GM06990 (cell line): Measurements from ENCODE around the gene LRRN4CL.

ENCODE experiments used
- DNase-seq: peaks from one replicate; pipeline ENCODE4 v3.0.0-alpha.2; 2011; ENCODE audit not compliant: insufficient read length; ENCODE audit errors: extremely low read depth
- H3K27me3 ChIP-seq: replicated peaks from 2 replicates; pipeline ENCODE4 v1.6.0; 2011; ENCODE audit warnings: low read length; ENCODE audit not compliant: control insufficient read depth, insufficient read depth
- H3K36me3 ChIP-seq: 2 replicates; pipeline ENCODE4 v1.5.1; 2011; ENCODE audit warnings: low read length; ENCODE audit not compliant: control insufficient read depth, insufficient read depth
- H3K4me3 ChIP-seq: replicated peaks from 2 replicates; pipeline ENCODE4 v1.5.1; 2011; ENCODE audit warnings: low read depth, mild to moderate bottlenecking, control low read depth, low read length
- CTCF ChIP-seq: IDR thresholded peaks from 2 replicates; pipeline ENCODE4 v1.5.1; 2011; ENCODE audit warnings: low read length, control low read depth, mild to moderate bottlenecking, inconsistent platforms; ENCODE audit not compliant: insufficient read depth, poor library complexity, severe bottlenecking

Gene LRRN4CL

GRCh38 chr11:62721994-62722393 is 32.7 kb upstream of the LRRN4CL start:
- Histone ChIP-seq H3K36me3 (peaks cover 33% of the 10 kb centered on the region), H3K4me3 (no peak overlapping the region), H3K27me3 (no peaks in the 10 kb centered on the region)
- TF ChIP-seq CTCF = no peak
- DNase-seq = no peak

GRCh38 chr11:62719302-62719978 is 30.1 kb upstream of the LRRN4CL start:
- H3K4me3 ChIP-seq = no peak overlapping the region
- TF ChIP-seq CTCF = no peak

GRCh38 chr11:62716816-62717215 is 27.5 kb upstream of the LRRN4CL start:
- DNase-seq = no peak
- peaks cover 39% of the 10 kb centered on the region for H3K36me3 ChIP-seq
- no peaks in the 10 kb centered on the region for H3K27me3 ChIP-seq
- no peak overlapping the region for H3K4me3 ChIP-seq
- no peak for TF ChIP-seq CTCF

More at GRCh38 chr11:62719302-62719978, 30.1 kb upstream of the LRRN4CL start:
- DNase-seq = no peak
- Histone ChIP-seq H3K27me3 (no peaks in the 10 kb centered on the region), H3K36me3 (peaks cover 46% of the 10 kb centered on the region)

GRCh38 chr11:62716206-62716605 is 26.9 kb upstream of the LRRN4CL start:
- DNase-seq = no peak
- peaks cover 34% of the 10 kb centered on the region for H3K36me3 ChIP-seq
- no peak overlapping the region for H3K4me3 ChIP-seq
- TF ChIP-seq CTCF = no peak
- no peaks in the 10 kb centered on the region for H3K27me3 ChIP-seq

- H3K27me3 ChIP-seq = no peaks in the 10 kb centered on the region
- H3K36me3 ChIP-seq = peaks cover 31% of the 10 kb centered on the region
- no peak for TF ChIP-seq CTCF
- no peak for DNase-seq
- H3K4me3 ChIP-seq = no peak overlapping the region
Observed at GRCh38 chr11:62715150-62716130, 26.1 kb upstream of the LRRN4CL start.
